Left ventricle myocardium superior (tissue), 1 donor: ENCODE results near the gene SYNGR2. TPM values are rescaled to one million over a fixed set of nuclear protein-coding genes. Genes with fewer than 3 reads are reported as not detected.
"Not testable (repeated sequence)": the region's sequence is repeated elsewhere in the genome, so short reads cannot be mapped to it uniquely, and the experiment has no call there.

Experiments
- ATAC-seq: fragments of 200-7000 bp; cut with Tn5 transposase; one replicate; pipeline ENCODE4 v1.9.1; 2020; ENCODE audit warnings: mild to moderate bottlenecking, moderate library complexity
- DNase-seq: peaks from one replicate; pipeline ENCODE4 v3.0.0-alpha.2; 2020
- intact Hi-C: fragments of 100-400 bp; cut with micrococcal nuclease; formaldehyde crosslinking; loops from one replicate; pipeline ENCODE4 v1.11.0; 2022
- total RNA-seq: library from RNA; stranded (reverse); fragmentation: NEBNext Ultra II Directional; extraction: Animal tissue kit (Norgen Biotek cat#: 25700); gene quantifications from one replicate; pipeline ENCODE4 v1.2.1, GENCODE V29; 2021
- donor health status: DM: no; HTN: yes; CAD: no; lungs with severe emphysema.

The SYNGR2 gene
- total RNA-seq, 1 donor from 2014 or later, result 120 TPM

DNA sequence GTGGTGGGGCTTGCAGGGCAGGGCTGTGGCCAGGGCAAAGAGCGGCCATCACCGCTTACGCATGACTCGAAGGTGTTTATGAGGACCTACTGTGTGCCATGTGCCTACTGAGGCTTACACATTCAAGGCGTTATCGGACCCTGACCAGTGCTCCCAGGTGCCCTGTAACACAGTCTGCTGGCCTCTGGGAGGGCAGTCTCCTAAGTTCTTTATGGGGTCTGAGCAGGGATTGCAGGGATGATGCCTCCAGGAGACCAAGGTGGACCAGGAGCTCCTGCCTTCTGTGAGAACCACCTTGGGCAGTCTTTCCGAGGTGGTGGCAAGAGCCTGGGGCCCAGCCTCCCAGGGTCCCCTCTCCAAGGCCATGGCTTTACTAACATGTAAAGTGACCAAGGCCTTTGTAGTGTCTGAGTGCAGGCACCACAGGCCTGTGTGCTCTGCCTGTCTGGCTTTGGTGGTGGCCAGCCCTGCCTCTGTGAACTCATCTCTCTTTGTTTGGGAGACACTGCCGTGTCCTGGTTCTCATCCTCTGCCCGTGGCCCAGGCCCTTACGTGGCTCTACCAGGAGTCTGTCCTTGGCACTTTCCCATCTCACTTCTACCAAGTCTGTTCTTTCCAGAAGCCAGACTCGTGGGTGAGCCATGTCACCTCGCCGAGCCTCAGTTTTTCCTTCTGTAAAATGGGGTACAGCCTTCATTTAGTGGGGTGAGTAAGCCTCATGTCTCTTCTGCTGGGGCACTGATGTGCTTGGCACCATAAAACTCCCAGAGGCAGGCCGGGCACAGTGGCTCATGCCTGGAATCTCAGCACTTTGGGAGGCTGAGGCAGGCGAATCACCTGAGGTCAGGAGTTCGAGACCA is 3.4 kb upstream of the SYNGR2 start:
- ATAC-seq (no peak), DNase-seq (no peak)
- intact Hi-C loops, result no loop called here

DNA sequence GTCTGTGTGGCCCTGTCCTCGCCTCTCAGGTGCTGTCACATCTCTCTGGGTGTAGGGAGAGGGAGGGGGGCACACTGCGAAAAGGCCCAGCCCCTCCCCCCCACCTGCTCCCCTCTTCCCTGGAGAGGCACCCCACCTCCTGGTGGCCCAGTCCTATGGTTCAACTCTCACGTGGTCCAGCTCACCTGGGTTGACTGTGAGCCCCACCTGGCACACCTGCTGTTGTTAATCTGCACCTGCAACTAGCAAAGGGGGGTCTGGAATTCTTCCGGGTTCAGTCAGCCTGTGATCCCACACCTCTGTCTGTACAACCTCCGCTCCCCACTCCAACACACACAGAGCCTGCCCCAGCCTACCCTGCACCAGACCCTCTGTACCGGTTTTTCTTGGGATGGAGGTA is 2.0 kb upstream of the SYNGR2 start:
- ATAC-seq (no peak), DNase-seq (no peak)
- intact Hi-C loops, result no loop called here

DNA sequence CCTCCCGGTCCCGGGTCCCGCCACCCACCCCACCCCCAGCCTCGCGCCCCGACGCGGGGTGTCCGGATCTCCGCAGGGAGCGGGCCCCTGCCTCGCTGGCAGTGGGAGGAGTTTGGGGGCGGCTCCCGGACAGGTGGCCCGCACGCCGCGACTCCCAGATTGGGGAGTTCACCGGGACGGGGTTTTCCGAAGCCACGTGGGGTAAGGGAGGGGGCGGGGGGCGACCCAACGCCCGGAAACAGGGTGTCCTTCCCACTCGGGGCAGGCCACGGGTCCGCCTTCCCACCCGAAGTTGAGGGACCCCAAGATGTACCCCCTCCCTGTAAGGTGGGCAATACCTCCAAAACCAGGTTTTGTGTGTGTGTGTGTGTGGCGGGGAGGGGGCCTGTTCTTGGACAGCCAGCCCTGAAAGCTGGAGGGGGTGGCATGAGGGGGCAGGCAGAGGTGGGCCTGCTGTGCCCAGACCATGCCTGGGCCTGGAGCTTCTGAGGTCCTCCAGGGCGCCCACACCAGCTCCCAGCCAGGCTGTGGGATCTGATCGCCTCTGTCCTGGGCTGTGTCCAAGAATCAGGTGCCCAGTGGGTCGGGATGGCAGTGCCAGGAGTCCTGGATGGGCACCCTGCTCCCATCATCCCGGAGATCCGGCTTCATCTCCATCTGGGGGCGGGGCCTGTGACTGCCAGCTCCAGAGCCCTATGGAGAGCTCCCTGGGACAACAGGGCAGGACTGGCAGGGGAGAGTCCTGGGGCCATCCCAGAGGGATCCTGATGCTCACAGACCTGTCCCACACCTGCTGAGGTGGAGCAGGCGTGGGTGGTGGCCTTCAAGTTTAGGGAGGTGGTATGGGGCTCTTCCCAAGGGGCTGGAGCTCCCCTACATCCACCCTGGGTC is 767 bp downstream of the SYNGR2 start:
- intact Hi-C loops, result no loop called here
- ATAC-seq, result peak; percentile 31

DNA sequence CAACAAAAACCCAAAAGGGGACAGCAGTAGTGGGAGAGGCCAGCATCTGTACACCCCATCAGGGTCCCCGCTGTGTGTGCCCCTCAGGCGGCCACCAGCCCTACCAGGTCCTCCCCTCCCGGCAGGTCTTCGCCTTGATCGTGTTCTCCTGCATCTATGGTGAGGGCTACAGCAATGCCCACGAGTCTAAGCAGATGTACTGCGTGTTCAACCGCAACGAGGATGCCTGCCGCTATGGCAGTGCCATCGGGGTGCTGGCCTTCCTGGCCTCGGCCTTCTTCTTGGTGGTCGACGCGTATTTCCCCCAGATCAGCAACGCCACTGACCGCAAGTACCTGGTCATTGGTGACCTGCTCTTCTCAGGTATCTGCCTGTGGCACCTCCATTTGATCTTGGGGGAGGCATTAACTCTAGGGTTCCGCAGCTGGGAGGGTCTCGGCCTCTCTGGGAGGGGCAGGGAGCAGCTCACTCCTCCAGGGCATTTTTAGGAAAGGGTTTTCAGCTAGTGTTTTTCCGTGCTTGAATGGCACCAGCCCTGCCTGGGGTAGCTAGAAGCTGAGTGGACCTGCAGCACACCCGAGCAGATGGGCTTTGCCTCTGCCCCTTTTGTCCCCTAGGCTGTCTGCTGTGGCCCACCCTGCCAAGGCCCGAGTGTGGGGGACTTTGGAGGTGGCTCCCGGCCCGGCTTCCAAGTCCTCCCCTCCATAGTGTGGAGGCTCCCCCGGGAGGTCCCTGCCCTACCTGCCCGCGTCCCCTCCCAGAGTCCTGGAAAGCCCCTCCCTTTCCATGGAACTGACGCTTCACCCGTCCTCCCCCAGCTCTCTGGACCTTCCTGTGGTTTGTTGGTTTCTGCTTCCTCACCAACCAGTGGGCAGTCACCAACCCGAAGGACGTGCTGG is 2.6 kb downstream of the SYNGR2 start:
- ATAC-seq (no peak), DNase-seq (no peak)
- intact Hi-C loops, result no loop called here

More for the DNA sequence above, 767 bp downstream of the SYNGR2 start:
- DNase-seq, result peak; percentile 74

DNA sequence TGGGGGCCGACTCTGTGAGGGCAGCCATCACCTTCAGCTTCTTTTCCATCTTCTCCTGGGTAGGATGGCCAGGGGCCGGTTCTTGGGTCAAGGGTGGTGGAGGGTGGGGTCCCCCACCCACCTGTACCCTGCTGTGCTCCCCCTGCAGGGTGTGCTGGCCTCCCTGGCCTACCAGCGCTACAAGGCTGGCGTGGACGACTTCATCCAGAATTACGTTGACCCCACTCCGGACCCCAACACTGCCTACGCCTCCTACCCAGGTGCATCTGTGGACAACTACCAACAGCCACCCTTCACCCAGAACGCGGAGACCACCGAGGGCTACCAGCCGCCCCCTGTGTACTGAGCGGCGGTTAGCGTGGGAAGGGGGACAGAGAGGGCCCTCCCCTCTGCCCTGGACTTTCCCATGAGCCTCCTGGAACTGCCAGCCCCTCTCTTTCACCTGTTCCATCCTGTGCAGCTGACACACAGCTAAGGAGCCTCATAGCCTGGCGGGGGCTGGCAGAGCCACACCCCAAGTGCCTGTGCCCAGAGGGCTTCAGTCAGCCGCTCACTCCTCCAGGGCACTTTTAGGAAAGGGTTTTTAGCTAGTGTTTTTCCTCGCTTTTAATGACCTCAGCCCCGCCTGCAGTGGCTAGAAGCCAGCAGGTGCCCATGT is 3.3 kb downstream of the SYNGR2 start:
- intact Hi-C loops, ATAC-seq, DNase-seq: not testable (repeated sequence)

DNA sequence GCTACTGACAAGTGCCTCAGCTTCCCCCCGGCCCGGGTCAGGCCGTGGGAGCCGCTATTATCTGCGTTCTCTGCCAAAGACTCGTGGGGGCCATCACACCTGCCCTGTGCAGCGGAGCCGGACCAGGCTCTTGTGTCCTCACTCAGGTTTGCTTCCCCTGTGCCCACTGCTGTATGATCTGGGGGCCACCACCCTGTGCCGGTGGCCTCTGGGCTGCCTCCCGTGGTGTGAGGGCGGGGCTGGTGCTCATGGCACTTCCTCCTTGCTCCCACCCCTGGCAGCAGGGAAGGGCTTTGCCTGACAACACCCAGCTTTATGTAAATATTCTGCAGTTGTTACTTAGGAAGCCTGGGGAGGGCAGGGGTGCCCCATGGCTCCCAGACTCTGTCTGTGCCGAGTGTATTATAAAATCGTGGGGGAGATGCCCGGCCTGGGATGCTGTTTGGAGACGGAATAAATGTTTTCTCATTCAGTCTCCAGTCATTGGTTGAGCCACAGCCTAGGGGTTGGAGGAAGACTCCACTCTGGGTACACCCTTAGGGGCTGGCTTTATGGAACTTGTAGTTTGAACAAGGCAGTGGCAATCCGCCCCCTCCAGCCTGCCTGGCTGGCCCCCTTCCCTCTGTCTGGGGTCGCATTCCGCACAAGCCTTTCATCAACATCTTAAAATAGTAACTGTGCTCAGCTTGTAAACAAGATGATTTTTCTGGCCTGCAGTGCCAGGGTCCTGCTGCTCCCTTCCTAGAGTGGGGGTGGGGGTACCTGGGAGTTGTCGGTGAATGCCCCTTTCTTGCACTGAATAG is 4.1 kb downstream of the SYNGR2 start:
- ATAC-seq (peak; percentile 39), DNase-seq (peak; percentile 65)
- intact Hi-C loops, result no loop called here

DNA sequence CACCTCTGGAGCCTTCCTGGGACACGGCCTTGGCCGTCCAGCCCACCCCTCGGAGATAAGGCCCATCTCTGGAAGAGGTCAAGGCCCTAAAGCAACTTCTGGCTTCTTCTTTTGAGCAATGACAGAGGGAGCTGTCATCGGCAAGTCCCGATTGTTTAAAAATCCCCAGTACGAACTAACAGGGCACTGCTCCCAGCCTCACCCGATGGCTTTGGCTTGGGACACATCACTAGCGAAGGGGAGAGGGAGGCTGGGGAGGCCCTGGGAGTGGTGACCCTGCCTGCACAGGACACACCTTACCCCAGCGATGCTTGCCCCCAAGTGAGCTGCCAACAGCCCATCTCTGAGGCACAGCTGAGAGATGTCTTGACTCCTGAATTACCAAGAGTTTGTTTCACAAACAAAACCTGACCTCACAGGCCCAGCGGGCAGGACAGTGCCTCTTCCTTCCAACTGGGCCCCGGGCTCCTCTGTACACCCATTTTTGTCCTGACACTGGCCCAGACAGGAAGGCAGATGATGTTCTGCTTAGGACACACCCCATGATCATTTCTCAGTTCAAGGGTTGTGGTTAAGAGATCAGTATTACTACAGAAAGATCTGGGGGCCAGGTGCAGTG is 4.8 kb downstream of the SYNGR2 start:
- ATAC-seq (peak; percentile 8), DNase-seq (no peak)
- intact Hi-C loops, result no loop called here

DNA sequence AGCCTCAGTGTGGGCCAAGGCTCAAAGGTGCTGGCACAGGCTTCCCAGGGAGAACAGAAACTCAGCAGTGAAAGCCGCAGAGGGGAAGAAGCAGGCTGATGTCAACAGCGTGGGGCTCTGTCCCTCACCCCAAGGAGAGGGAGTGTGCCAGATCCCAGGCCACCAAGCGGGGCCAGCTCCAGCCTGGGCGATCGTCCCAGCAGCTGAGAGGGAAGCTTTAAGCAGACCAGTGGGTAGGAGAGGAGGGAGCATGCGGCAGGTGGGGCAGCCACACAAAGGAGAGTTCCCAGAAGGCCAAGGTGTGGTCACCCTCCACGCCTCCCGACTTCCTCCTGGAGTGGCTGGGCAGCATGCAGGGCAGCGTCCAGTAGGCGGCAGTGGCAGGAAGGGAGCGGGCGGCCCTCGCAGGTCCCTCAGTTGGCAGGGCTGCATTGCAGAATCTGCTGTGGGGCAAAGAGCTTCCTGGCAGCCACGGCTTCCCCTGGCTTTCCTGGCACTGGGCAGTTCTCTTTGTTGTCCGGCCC is 6.0 kb downstream of the SYNGR2 start:
- intact Hi-C loops, result no loop called here
- ATAC-seq, result peak; percentile 74

DNA sequence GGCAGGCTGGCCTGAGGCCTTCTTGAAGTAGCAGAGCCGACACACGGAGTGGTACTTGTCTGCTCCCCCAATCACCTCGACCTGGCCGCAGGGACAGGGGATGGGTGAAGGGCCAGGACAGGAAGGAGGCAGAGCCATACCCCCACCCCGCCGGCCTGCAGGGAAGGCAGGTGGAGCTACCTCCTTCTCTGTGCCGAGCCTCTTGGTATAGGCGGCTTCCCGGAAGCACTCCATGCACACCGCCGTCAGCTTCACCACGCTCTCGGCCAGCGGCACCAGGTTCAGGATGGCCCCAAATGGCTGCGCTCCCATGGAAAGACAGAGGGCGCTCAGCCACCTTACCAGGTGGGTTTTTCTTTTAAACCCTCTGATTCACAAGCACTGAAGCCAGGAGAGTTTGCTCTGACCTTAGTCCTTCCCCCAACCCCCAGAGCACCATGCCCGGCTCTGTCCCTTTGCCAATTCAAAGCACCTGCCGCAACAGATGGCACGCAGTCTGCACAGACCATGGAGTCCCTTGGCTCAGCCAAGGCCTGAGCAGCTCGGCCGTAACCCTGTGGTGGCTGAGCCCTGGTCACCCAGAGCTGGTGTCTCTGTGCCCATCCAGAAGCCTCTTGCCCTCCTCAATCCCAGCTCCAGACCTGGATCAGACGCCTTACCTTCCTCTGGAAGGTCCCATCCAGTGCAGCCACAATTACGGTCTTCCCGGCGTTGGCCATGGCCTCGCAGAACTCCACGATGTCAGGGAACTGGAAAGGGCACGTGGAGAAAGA is 6.7 kb downstream of the SYNGR2 start:
- intact Hi-C loops, result no loop called here
- DNase-seq, result no peak
- ATAC-seq, result peak; percentile 3

More for the DNA sequence above, 6.0 kb downstream of the SYNGR2 start:
- peak; percentile 91 for DNase-seq

DNA sequence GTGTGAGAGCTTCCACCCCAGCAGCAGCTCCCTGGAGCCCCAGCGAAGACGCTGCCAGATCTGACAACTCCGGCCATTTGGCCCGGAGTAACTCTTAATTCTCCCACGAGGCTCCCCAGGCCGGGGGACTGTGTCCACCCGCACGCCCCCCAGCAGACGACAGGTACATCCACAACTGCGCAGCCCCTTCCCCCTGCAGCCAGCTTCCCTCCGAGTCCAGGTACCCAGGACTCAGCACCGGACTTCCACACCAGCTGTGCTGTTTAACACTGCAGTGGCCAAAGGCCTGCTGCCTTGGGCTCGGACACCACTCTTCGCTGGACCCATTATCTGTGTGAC is 7.2 kb downstream of the SYNGR2 start:
- ATAC-seq, result no peak
- no peak for DNase-seq
- intact Hi-C loops, result no loop called here

DNA sequence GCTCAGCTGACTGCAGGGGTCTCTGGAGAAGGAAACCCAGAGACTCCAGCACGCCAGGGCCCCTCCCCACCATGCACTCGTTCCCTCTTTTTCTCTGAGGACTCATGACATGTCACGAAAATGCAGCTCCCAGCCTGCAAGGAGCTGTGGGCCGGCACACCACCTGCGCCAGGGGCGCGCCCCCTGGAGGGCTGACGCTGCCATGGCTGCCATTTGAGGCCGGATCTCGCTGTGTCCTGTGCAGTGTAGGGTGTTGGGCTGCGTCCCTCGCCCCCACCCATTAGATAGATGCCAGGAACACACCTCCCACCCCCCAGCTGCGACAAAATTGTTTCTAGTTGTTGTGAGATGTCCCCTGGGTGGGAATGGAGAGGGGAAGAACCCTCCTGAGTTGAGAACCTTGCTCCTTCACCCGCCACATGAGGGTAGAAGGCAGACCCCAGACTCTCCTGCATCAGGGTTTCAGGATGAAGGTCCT is 8.2 kb downstream of the SYNGR2 start:
- ATAC-seq (peak; percentile 31), DNase-seq (peak; percentile 89)
- intact Hi-C loops, result no loop called here

DNA sequence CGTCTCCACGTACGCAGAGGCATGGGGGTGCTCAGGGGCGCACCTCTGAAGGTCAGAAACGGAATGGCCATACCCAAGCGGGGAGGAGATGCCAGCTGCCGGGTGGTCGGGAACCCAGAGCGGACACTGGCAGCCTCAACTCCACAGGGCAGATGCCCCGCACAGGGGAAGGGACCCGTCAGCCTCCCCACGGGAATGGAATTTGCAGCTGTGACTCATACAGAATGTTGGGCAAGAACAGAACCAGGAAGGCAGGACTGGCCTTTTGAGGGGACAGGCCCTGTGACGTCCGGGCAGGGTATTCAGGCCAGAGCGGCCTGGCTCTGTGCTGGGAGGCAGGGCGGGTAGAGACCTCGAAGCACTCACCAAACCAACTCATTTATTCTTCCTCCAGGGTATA is 11.0 kb downstream of the SYNGR2 start:
- intact Hi-C loops, result no loop called here
- no peak for ATAC-seq

DNA sequence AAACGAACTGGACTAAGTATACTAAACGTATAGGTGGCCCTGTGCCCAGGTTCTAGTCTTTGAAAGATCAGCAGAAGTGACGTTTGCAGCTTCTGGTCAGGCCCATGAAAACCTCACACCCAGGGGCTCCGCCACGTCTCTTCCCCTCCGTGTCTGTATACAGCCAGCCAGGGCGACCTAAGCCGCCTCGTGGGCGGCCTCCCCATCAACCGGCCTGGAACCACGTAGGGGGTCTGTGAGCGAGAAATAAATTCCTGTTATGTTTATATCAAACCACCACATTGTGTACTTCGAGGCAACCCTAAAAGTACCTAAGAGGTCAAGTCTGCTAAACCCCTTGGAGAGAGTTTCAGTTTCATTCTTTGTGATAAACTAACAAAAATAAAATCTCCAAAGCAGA is 11.7 kb downstream of the SYNGR2 start:
- intact Hi-C loops, result no loop called here
- no peak for DNase-seq
- ATAC-seq, result no peak

More for the DNA sequence above, 11.0 kb downstream of the SYNGR2 start:
- no peak for DNase-seq

DNA sequence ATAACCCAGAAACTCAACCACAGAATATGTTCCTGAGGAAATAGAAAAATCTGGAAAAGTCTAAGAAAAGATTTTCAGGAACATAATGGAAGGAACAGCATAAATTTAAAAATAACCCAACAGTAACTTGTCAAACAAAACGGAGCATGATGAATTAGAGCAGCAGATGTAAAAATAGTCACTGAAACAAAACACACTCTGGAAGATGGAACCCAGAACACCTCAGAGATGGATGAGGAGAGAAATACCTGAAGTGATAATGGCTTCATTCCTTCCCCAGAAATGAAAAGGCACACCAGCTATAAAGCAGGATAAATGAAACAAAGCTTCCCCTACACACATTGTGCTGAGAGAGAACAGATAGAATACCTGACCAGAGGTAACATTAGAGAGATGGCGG is 12.1 kb downstream of the SYNGR2 start:
- no peak for ATAC-seq
- DNase-seq, result no peak
- intact Hi-C loops, result no loop called here

DNA sequence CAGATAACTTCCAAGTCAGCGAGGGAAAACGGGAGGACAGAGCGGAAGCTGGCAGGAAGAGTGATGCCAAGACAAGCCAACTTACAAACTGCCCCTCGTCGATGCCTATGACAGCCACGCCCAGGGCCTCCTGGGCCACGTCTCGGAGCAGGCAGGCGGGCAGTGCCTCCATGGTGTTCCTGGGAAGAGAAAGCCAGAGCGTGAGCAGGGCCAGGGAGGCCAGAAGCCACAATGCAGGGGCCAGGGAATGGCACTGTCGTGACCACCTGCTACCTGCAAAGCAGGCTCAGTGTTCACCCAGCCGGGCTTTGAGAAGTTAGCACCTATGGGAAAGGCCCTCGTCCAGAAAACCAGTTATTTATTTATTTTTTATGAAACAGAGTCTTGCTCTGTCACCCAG is 14.1 kb downstream of the SYNGR2 start:
- DNase-seq, result no peak
- intact Hi-C loops, result no loop called here
- ATAC-seq, result no peak

DNA sequence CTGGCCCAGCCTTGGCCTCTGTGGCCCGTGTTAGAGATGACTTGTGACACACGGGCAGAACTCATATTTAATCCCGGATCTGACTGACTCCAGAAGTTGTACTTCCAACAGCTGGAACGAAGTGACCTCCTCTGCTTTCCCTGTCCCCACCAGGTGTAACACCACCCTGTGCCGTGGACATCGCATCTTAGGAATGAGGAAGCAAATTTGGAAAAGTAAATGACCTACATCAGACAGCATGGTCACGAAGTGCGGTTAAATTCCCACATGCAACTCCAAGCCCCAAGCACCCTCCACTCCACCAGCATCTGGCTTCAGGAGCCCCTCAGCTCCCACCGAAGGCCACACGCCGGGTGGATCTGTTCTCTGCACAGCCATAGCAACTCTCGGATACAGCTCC is 15.5 kb downstream of the SYNGR2 start:
- no peak for ATAC-seq
- intact Hi-C loops, result no loop called here
- no peak for DNase-seq

DNA sequence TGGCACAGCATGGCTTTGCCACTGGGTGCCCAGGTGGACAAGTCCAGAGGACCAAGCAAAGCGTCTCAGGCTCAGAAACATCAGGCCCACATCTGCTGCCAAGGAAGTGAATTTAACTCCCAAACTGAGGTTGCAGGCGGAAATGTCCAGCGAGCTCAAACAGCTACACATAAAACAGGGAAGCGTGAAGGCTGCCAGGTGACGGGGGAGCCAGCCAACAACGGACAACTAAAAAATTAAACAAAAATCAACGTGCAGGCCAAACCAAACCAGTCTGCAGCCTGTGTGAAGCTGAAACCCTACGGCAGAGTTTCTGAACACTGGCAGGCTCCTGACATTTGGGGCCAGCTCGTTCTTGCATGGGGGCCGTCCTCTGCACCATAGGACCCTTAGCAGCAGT is 16.0 kb downstream of the SYNGR2 start:
- ATAC-seq (no peak), DNase-seq (no peak)
- intact Hi-C loops, result no loop called here
